Inflammatory macrophage treated with lipopolysaccharide for 1 hour (primary cell): ENCODE measurements around the gene GRM1.
A peak's percentile ranks its signal among the peaks of the same experiment; 100 is the strongest.

Experiments
- DNase-seq, 2 donors: peaks; one replicate each; pipeline ENCODE4 v3.0.0-alpha.2; 2020 to 2022

GRM1 gene

DNA sequence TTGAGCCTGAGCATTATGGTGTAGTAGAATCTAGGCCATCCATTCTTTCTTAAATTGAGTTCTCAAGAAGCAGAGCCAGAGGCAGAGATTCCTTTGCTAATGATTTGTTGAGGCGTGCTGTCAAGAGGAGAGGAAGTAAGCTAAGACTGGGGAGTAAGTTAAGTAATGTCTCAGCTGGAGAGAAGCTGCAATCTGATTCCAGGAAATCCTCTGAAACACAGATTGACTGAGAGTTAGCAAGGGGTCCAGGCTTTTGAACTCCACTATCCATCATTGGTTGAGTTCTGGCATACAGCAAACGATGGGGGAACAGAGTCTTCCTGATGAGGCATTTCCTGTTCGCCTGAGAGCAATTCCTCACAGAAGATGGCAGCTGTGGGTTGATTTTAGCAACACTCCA is 307.3 kb downstream of the GRM1 start:
- peak; percentile 38 to 54 for DNase-seq

DNA sequence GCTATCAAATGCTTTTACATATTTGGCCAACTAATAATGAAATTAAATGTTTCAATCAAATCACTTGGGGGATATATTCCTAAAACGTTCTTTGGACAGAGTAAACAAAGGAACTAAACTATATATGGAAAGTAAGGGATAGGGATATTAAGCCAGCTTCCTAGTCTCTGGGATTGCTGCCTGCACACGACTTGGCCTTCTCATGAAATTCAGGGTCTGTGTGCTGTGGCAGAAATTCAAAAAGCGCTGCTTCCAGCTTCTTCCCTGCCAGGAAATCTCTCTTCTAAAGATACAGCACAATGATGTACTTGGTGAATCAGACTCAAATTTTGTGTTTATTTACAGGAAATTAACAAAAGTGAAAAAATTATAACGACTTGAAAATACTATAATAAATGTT is 308.5 kb downstream of the GRM1 start:
- no peak for DNase-seq

DNA sequence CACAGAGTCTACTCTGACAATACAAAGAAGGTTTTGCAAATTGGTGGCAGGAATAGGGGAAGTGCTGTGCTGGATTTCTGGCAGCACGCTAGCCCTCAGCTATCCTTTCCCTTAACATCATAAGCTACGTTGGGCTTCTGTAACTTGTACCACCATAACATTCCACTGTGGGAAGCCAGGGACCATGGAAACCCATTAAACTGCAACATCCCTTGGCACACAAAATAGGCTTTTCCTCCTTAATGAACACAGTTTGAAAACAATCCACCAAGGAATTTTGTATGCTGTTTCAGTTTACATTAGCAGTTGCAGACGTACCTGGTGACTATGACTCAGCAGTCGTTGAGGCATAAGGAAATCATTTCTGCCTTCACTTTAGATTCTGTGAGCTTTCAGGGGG is 310.9 kb downstream of the GRM1 start:
- peak in 1 of 2 donors; percentile 35 for DNase-seq

DNA sequence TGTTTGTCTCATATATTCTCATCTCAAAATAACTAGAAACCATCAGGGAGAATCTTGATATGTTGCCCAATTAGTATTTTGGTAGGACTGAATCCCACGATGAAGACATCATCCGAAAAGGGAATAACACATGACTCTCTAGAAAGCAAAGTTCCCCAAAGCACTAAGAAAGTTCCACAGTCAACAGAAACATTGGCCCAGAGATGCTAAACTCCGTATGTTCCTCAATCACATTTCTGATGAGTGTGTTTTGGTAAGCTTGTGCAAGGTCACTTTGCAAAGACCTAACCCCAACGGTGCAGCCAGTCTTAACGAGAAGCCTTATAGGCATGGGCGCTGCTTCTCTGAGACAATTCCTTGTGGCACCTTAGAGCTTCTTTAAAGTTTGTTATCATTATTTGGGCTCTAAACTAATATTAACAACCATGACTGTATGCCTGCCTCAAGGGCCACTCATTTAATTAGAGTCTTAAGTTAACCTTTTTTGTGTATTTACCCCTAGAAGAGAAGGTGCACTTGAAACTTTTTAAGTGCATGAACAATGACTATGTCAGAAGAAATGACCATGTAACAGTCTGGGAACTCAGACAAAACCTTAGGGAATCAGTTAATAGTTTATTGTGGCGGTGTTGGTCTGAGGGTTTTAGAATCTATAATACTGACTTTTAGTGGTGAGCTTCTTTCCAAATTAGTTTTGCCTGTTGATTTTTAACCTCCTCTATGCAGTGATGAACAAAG is 312.8 kb downstream of the GRM1 start:
- peak; percentile 62 to 78 for DNase-seq

DNA sequence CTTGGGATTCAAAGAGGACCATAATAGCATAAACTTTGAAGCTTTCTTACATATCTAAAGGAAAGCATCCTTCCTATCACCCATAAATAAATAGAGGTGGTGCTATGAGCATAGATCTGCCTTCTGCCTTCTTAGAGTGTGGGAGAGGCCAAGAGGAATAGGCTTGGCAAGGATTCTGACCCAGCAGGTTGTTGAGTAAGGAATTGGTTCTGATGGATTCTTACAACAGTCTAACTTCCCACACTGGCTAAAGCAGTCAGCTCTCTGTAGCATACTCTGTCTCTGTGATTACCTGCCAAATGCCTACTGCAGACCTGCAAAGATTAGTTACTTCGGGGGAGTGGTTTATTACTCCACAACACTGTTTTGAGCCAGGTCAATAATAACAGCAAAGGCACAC is 316.7 kb downstream of the GRM1 start:
- no peak for DNase-seq

DNA sequence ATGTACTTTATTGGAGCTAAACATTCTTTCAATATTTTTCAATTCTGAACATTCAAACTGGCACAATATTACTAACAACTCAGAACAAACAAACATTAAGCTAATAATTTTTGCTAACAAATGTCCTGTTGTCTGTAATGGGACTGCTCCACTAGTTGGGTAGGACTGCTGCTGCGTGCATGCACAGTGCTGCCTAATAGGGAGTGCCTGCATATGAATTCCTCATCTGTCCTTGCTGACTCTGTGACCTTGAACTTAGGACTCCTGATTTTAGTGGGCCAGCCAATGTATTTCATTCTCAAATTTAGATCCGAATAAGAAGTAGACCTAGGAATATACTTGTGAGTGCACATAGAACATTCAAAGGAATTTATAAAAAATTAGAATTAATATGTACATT is 318.2 kb downstream of the GRM1 start:
- DNase-seq: no peak

DNA sequence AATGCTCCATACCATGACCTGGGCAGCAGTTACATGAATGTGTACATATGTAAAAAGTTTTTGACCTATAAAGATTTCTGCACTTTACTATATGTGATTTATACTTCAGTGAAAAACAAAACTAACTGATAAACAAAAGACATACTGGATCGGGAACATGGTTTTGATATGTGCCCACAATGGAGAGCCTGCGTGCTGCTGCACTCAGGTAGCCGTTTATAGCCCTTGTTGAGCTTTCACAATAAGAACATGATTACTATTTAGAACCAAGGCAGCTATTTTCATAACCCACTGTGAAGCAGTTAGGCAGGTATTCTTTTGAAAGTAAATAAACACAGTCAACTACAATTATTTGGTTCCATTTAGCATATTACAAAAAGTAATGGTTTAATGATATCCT is 318.8 kb downstream of the GRM1 start:
- no peak for DNase-seq

DNA sequence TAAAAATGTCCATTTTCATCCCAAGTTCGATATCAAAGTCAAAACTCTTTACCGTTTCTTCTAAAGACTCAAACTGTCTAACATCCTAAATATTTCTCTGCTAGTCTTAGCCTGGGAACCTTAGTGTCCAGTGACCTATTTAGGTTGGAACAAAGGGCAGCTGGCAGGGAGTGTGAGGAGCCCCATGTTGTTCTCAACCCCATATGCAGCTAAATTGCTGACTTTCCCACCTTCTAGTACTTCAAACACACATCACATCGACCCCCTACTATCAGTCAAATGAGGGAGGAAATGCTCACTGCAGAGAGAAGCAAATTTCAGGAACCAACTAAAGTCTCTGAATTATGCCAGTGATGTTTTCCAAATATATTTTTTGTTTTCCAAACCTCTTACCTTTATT is 322.2 kb downstream of the GRM1 start:
- DNase-seq: no peak

DNA sequence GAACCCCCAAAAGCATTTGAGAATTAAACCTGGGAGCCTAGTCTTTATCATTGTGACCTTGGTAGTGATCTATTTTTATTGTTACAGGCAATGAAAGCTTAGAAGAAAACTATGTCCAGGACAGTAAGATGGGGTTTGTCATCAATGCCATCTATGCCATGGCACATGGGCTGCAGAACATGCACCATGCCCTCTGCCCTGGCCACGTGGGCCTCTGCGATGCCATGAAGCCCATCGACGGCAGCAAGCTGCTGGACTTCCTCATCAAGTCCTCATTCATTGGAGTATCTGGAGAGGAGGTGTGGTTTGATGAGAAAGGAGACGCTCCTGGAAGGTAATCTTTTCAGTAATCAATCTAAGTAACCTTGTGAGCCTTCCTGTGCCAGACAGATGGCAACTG is 323.3 kb downstream of the GRM1 start:
- DNase-seq: no peak

DNA sequence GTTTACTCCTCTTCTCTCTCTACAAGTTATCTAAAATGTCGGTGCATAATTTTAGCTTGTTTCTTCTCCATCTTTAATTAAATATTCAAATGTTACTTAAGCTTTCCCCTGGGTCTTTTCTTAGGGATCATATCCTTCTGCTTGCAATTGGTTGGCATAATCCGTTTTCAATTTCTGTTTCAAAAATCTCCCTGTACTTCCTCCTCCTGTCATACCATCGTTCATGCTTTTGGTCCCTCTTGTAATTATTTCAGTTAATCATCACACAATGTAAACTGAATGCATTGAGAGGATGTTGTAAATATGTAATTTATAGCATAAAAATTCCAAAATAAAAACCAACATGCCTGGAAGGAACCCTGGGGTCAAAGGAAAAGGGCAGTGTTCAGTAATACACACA is 325.6 kb downstream of the GRM1 start:
- peak in 1 of 2 donors; percentile 33 for DNase-seq

DNA sequence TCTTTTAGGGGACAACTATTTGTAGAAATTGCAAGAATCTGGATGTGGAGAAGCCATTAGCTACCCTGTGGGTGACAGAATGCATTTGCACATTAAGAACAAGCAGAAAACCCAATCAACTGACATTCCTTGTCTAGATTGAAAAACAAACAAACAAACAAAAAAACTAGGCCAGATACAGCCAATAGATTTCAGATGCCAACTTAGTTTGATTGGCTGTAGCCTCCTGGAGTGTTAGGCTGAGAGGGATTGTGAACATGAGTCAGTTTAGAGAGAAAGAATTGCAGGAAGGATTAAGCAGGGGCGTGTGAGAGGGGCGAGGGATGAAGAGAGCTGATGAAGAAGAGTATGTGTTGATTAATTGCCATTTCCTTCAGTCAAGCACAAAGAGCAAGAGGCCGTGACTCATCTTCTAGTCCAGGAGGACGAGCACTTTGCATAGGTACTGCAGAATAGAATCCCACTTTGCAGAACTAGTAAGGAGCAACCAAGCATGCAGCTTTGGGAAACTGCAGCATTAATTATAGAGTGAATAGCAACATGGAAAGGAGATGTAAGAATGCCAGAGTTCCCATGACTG is 326.7 kb downstream of the GRM1 start:
- no peak for DNase-seq

DNA sequence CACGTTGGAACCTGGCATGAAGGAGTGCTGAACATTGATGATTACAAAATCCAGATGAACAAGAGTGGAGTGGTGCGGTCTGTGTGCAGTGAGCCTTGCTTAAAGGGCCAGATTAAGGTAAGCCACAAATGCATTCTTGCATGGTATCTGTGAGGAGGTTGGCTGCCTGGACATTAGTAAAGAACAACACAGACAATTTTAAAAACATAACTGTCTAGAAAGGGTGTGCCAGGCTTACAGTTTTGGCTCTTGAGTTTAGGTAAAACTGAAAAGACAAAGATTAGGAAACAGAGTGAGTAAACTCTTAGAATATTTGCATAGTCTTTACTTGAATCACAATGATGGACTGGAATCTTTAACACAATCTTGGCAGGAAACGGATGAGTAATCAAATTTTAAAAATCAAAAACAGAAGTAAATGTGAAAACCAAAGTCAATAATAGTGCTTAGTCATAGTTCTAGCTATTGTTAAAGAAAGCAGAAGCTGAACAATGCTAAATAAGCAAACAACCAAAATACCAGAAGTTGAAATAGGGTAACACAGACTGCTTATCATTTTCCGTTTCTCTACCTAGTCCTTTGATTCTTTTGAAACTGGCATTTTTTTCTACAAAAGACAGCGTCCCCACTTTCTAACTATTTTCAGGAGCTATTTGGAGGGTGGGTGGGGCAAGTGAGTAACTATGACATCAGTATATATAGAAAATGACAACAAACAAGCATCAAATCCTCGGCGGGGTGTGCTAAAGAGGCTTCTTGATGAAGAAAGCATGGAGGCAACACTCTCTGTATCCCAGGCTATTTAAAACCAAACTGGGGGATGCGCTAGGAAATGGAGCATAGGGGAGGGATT is 328.9 kb downstream of the GRM1 start:
- peak; percentile 77 to 93 for DNase-seq

DNA sequence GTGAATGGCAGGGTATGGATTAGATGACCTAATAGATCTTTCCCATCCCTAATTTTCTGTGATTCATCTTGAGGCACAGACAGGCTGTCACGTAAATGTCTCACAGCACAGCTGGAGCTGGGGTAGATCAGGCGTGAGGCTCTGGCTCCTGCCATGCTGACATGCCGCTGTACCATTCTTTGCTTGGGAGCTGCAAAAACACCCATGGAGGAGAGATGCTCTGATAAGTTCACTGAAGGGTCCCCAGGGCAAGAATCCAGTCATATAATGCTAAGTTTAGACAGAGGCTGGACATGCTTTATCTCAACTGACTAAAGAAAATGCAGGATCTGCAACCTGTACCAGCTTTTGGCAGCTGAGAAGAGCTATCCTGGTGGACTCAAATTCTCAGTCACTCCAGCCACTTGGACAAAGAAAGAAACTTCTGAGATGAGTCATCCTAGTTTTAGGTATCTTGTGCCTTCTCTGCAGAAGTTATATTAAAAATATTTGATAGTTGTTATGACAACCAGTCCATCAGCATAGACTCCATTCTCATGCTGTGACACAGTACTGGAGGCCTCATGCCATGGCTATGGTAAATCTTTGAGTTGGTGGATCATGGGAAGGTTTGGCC is 329.7 kb downstream of the GRM1 start:
- no peak for DNase-seq

DNA sequence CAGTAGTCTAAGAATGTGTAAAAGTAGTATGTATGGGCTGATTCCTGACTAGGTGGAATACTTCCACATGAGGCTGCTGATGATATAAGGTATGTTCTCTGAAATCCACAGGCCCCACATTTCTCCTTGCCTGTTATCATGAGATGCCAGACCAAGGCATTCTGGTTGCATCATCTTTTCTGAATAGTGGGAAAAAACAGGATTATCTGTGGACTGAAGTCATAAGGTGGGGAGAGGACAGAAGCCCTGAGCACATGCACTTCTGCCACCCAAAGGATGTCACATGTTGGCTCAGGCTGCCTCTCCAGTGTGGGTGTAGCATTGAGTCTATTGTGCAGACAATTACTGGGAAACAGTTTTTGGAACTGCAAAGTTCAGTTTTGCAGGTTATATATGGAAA is 330.3 kb downstream of the GRM1 start:
- DNase-seq: peak in 1 of 2 donors; percentile 55

DNA sequence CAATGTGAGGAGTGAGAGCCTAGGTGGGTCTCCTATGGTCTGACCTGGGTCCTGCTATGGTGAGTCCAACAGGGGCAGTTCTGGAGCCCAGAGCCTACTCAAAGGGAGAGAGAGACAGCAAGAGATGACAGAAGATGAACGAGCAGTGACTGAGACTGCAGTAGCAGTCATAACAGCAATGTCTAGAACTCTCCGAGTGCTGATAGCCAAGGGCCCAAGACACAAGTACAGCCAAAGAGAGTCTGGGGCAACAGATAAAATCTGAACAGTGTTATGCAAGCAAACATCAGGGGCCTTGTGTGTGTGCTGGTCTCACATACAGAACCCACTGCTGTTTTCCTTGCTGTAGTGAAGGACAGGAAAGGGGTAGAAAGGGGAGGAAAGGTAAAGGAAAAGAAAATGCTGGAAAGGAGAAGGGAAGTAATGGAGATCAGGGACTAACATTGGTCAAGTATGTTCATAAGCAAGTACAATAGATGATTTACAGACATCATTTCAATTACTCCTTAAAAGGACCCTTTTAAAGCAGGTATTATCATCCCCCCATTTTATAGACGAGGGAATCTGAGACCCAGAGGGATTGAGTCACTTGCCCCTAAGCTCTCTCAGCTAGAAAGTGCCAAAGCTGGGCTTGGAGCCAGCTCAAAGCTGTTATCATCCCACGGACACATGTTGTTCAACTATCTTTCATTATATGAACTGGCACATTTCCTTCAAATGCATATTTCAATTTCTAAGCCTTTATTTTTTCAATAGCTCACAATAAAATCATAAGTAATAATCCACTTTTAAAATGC is 332.5 kb downstream of the GRM1 start:
- no peak for DNase-seq

DNA sequence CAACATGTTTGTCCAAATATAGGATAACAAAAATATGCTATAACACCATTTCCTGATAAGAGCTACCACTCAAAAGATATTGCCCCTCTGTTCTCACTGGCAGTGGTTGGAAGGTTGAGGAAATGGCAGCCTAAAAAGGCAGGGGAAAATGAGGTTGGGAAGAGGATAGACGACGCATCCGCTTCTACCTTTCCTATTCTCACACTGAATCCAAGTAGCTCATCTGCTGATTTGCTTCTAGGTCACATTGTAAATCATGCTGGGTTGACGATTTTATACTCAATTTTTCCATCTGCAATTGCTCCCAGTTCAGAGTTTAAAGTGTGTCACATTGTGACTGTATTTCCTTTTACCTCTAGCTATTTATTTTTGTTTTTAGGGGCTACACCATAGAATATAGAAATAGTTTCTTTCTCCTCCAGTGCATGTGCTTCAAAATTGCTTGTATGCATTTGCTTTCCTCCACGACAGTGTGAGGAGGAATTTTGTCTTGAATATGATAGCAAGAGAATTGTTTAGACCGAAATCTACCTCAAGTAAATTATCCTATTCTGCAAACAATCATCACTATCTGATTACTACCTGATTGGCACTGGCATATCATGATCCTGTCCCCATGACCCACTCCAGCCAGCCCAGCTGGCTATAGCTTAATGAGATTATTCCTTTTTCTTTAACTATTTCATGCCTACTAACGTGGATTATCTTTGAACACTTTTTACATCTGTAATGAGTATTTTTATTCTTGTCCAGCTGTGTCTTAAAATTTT is 335.2 kb downstream of the GRM1 start:
- no peak for DNase-seq

DNA sequence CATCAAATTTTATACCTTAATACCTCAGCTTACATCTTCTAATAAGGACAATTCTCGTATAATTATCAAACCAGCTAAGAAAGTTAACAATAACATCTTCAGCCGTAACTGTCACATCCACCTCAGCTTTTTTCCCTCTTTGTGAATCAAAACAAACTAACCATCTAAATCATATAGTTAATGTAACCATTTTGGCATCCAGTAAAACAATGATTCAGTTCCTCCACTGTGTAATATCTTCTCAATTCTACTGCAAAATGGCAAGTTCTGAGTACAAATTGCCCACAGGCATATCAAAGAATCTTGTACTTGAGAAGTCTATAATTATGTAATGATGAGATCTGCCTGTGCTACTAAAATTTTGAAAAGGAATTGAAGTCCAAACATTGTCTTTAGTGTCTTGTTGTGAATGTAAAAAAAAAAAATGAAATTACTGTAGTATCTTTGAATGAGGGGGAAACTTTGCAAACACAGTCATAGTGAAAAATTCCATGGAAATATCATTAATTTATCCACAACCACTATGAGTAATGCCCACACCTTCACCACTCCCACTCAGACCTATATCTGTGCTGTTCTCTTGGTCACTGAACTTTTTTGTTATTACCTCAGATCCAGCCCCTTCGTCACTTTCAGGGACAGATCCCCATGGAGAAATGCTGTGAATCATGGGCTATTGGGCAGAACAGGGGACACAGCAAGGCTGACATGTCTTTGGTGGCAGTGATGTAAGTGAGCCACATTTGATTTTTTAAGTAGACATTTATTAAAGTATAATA is 336.1 kb downstream of the GRM1 start:
- no peak for DNase-seq

DNA sequence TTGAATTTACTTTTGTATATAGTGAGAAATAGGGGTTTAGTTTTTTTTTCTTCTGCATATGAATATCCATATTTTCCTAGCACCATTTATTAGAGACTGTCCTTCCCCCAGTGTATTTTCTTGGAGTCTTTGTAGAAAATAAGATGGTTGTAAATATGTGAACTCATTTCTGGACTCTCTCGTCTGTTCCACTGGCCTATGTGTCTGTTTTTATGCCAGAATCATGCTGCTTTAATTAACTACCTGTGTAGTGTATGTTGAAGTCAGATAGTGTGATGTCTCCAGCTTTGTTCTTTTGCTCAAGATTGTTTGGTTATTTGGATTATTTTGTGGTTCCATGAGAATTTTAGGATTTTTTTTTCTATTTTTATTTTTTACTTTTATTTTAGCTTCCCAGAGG is 338.2 kb downstream of the GRM1 start:
- no peak for DNase-seq

DNA sequence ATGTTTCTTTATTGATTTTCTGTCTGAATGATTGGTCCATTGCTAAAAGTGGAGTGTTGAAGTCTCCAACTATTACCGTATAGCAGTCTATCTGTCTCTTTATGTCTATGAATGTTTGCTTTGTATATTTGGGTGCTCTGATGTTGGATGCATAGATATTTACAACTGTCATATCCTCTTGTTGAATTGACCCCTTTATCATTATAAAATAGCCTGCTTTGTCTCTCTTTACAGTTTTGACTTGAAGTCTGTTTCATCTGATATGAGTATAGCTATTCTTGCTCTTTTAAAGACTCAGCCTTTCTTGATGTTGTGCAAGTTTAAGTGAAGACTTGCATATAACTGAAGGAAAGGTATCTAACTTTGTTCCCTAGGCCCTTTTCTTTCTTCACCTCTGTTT is 341.0 kb downstream of the GRM1 start:
- DNase-seq: no peak

DNA sequence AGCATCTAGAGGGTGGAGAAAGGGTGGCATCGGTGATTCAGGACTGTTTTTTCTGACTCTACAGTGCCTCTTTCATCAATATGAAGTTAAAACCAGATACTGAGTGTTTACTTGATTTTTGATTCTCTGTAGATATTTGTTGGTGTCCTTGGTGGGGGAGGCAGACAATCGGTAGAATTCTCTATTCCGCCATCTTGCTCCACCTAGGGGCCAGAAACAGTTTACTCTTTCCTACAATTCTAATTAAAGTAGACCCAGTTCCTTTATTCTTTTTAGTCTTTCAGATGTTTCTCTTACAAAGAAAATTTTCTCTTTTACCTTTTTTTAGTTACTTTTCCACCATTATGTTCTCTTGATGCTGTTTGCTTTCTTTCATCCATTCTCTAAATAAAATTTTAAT is 352.6 kb downstream of the GRM1 start:
- DNase-seq: no peak

DNA sequence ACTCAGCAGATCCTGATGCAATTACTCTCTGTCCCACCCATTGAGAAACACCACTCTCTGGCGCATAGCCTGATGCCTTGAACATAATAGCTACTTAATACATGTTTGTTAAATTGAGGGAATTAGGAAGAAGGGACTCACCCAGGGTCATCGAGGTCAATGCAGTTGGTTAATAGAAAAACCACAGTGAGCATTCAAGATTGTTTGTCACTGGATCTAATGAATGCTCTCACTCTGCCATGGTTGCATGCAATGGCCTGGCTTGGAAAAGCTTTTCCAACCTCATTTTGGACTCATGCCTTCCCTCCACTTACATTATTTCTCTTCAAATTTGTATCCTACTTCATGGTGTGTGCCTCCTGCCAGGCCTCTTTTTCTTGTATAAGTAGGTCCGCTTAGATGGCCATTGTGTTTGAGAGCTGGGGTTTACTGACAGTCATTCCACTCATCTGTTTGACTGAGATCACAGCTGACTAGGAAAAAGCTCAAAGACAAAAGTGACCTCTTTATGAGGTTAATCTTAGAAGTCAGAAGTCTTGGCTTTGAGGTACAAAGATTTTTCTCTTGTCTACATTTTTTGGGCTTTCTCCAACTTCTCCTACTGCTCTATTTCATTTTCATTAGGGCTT is 360.0 kb downstream of the GRM1 start:
- DNase-seq: no peak
